ENCODE results near the gene CDH13.

GRCh38 chr16:82834151-82834815, 207.5 kb downstream of the CDH13 start:
- TF ChIP-seq MYC (IDR thresholded peaks at IDR 0.05; ENCODE audit: low read depth, low read length) (no peak), MYC (CRISPR knock-in tag; IDR thresholded peaks at IDR 0.05; ENCODE audit: borderline replicate concordance, low read depth) (no peak), ARID3B (CRISPR knock-in tag; IDR thresholded peaks at IDR 0.05; ENCODE audit: borderline replicate concordance) (no peak), CTCF (IDR thresholded peaks at IDR 0.05 in 2 of 3, conservative IDR thresholded peaks at IDR 0.05 in 1 of 3; ENCODE audit: insufficient read depth in 2 of 3, low read depth in 1 of 3, low read length in 3 of 3) (no peak), KAT2B (IDR thresholded peaks at IDR 0.05; ENCODE audit: low read depth, low read length) (no peak), CREB1 (IDR thresholded peaks at IDR 0.05) (no peak), CREB1 (CRISPR knock-in tag; IDR thresholded peaks at IDR 0.05) (no peak), ZNF586 (CRISPR knock-in tag; conservative IDR thresholded peaks at IDR 0.05) (no peak), E2F1 (CRISPR knock-in tag; IDR thresholded peaks at IDR 0.05) (no peak), TAF1 (IDR thresholded peaks at IDR 0.05; ENCODE audit: control insufficient read depth, extremely low read depth, insufficient read depth, low read length, severe bottlenecking) (no peak), SP2 (IDR thresholded peaks at IDR 0.05; ENCODE audit: extremely low read depth, low read depth, low read length, poor library complexity, severe bottlenecking) (no peak)

Data from K562 (cell line).